Brain microvascular endothelial cell (primary cell): ENCODE measurements around the gene SUPT3H.

Experiments used
- DNase-seq: peaks from one replicate; pipeline ENCODE4 v3.0.0-alpha.2; 2020
- H3K27ac ChIP-seq: fragments of 250-450 bp; sonication (Bioruptor Pico); 2 replicates; pipeline ENCODE4 v1.5.1; 2020; ENCODE audit warnings: mild to moderate bottlenecking, moderate library complexity
- H3K27me3 ChIP-seq: fragments of 250-450 bp; sonication (Bioruptor Pico); replicated peaks from 2 replicates; pipeline ENCODE4 v1.5.1; 2020; ENCODE audit warnings: mild to moderate bottlenecking
- H3K36me3 ChIP-seq: fragments of 250-450 bp; sonication (Bioruptor Pico); replicated peaks from 2 replicates; pipeline ENCODE4 v1.5.1; 2020; ENCODE audit warnings: mild to moderate bottlenecking
- H3K4me3 ChIP-seq: 2 replicates; pipeline ENCODE4 v1.5.1; 2011; ENCODE audit warnings: low read depth, mild to moderate bottlenecking, control low read depth, low read length, moderate library complexity
- in situ Hi-C: cut with HindIII; loops from 2 replicates; pipeline ENCODE4 v1.10.0; 2017; ENCODE audit warnings: low sequenced_read_pairs, low pct_ligation_motif_present
- TF ChIP-seq, protein P1 (sequence below): IDR thresholded peaks from 2 replicates; pipeline ENCODE4 v1.5.1; 2011; ENCODE audit warnings: low read depth, mild to moderate bottlenecking, moderate library complexity, low read length, control low read depth, inconsistent platforms; ENCODE audit errors: missing control alignments

SUPT3H gene

DNA sequence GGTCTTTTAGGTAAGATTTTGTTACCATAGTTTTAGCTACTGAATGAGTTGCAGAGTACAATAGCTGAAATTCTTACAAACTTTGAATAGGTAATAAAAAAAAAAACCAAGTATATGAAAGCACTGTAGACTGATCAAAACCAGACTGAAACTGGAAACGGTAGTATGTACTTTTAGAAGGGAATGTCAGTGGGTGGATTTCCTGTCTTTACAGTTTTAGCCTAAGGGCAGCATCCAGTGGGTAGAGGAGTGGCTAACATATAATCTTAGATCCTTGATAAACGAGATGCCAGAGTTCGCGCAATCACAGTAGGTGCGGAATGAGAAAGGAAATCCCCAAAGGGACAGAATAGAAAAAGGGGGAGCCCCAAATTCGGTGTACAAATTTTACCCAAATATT, 435.5 kb downstream of the SUPT3H start:
- DNase-seq = no peak
- TF ChIP-seq, protein P1, sequence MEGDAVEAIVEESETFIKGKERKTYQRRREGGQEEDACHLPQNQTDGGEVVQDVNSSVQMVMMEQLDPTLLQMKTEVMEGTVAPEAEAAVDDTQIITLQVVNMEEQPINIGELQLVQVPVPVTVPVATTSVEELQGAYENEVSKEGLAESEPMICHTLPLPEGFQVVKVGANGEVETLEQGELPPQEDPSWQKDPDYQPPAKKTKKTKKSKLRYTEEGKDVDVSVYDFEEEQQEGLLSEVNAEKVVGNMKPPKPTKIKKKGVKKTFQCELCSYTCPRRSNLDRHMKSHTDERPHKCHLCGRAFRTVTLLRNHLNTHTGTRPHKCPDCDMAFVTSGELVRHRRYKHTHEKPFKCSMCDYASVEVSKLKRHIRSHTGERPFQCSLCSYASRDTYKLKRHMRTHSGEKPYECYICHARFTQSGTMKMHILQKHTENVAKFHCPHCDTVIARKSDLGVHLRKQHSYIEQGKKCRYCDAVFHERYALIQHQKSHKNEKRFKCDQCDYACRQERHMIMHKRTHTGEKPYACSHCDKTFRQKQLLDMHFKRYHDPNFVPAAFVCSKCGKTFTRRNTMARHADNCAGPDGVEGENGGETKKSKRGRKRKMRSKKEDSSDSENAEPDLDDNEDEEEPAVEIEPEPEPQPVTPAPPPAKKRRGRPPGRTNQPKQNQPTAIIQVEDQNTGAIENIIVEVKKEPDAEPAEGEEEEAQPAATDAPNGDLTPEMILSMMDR = no peak

DNA sequence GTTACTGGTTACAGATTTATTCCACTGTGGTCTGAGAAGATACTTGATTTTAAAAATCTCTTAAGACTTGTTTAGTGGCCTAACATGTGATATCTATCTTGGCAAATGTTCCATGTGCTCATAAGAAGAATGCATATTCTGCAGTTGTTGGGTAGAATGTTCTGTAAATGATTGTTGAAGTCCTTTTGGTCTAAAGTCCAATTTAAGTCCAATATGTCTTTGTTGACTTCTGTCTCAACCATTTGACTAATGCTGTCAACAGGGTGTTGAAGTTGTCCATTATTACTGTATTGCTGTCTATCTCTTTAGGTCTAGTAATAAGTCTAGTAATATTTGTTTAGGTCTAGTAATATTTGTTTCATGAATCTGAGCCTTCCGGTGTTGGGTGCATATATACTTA, 437.4 kb downstream of the SUPT3H start:
- TF ChIP-seq, protein P1 = no peak
- Histone ChIP-seq H3K27me3 (no peaks in the 10 kb centered on the region), H3K27ac (no peak overlapping the region), H3K36me3 (no peaks in the 10 kb centered on the region), H3K4me3 (no peak overlapping the region)
- in situ Hi-C loops = no loop called here
- no peak for DNase-seq

More for the DNA sequence above, 435.5 kb downstream of the SUPT3H start:
- Histone ChIP-seq H3K27ac (no peak overlapping the region), H3K27me3 (no peaks in the 10 kb centered on the region), H3K36me3 (no peaks in the 10 kb centered on the region), H3K4me3 (no peak overlapping the region)
- in situ Hi-C loops = no loop called here

DNA sequence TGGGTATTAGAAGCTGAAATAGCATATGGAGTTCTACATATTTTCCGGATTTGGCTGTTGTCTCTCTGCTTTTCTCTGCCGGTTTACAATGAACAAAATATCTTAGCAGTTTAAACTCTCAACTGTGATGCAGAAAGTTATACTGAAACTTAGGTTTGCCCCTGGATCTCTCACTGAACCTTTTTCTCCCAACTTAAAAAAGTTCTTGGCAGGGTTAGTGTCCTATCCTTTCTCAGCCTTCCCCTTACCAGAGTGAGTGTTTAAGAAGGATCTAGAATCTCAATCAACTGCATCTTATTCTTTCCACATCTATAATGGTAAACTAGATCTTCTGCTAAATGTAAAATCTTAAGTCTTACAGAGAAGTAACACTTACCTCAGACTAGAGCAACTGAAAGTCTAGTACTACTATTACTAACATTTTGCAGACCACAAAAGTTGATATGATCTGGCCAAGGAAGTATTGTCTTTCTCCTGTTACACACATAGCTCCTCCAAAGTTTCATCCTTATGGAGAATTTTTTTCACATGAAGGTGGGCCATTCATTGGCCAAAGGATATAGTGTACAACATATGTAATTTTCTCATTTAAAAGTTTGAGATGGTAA, 441.9 kb downstream of the SUPT3H start:
- no peak for DNase-seq
- Histone ChIP-seq H3K36me3 (no peaks in the 10 kb centered on the region), H3K27ac (no peak overlapping the region), H3K27me3 (no peaks in the 10 kb centered on the region), H3K4me3 (no peak overlapping the region)
- TF ChIP-seq, protein P1 = no peak
- in situ Hi-C loops = no loop called here

DNA sequence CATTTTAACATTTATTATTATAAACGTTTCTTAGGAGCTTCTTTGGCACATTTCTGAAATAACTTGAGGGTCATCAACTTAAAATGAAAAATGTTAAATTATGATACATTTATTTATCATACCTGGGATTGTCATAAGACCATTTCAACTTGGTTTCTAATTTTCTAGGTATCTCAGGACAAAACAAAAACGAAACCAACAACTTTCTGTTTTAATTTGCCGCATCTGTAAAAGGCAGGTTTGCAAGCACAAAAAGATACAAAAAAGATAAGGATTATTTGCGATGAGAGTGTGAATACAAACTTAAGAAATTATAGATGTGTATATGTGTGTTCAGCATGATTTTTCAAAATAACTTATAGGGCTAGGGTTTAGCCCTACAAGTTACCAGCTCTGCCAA, 444.6 kb downstream of the SUPT3H start:
- in situ Hi-C loops = no loop called here
- no peaks in the 10 kb centered on the region for H3K36me3 ChIP-seq
- TF ChIP-seq, protein P1 = no peak
- no peak overlapping the region for H3K4me3 ChIP-seq
- no peaks in the 10 kb centered on the region for H3K27me3 ChIP-seq
- no peak overlapping the region for H3K27ac ChIP-seq
- DNase-seq = no peak

DNA sequence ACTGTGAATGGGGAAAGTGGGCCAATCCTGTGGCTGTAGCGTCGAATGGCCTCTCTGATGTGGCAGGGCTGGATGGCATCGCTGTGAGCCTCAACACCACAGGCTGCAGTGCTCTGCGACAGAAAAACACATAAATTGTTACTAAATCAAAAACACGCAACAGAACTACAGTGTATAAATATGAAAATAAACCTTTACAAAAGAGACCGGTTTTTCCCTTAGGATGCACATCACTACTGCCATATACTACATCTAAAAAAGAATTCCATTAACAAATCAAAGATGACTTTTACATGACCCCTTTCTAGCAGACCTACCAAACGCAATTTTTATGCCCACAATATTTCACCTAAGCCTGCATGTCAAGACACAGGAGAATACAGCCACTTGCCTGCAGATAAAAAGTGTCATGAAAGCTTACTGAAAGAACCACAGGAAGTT, 445.1 kb downstream of the SUPT3H start:
- in situ Hi-C loops = no loop called here
- TF ChIP-seq, protein P1 = no peak
- DNase-seq = no peak
- no peaks in the 10 kb centered on the region for H3K36me3 ChIP-seq
- no peak overlapping the region for H3K27ac ChIP-seq
- no peaks in the 10 kb centered on the region for H3K27me3 ChIP-seq
- no peak overlapping the region for H3K4me3 ChIP-seq

DNA sequence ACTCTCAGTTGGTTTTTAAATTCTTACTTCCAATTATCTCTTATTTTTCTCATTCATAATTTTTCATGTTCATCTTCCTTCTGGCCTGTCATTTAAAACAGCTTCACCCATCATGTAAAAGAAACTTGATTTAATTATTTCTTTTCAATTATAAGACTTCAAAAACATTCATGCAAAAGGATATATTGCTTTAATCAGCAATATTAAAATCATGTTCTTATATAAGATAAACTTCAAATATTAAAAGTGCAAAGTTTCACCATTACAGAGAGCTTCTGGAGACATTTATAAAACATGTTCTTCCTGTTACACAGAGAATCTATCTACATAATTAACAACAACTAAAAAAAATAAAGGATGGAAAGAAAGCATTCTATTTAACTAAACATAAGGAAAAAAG, 446.3 kb downstream of the SUPT3H start:
- Histone ChIP-seq H3K27me3 (no peaks in the 10 kb centered on the region), H3K4me3 (no peak overlapping the region), H3K27ac (no peak overlapping the region), H3K36me3 (no peaks in the 10 kb centered on the region)
- TF ChIP-seq, protein P1 = no peak
- no peak for DNase-seq
- in situ Hi-C loops = no loop called here
